ENCODE results near the gene PPM1N.

GRCh38 chr19:45506246-45506988 lies 8.2 kb downstream of the PPM1N start:
- TF ChIP-seq CTCF (IDR thresholded peaks at IDR 0.05 in 4 of 5, conservative IDR thresholded peaks at IDR 0.05 in 1 of 5) = peak in 3 of 5 experiments; percentile 22 to 57 (median 55)
- TF ChIP-seq POLR2A (IDR thresholded peaks at IDR 0.05) = peak; percentile 93
